CD4-positive, alpha-beta T cell treated with Interleukin-1 beta for 1 hour (primary cell): Measurements from ENCODE around the gene KRT80.

ENCODE experiments used
- DNase-seq, 2 donors: peaks; one replicate each; pipeline ENCODE4 v3.0.0-alpha.2; 2020 to 2022

The KRT80 gene

DNA sequence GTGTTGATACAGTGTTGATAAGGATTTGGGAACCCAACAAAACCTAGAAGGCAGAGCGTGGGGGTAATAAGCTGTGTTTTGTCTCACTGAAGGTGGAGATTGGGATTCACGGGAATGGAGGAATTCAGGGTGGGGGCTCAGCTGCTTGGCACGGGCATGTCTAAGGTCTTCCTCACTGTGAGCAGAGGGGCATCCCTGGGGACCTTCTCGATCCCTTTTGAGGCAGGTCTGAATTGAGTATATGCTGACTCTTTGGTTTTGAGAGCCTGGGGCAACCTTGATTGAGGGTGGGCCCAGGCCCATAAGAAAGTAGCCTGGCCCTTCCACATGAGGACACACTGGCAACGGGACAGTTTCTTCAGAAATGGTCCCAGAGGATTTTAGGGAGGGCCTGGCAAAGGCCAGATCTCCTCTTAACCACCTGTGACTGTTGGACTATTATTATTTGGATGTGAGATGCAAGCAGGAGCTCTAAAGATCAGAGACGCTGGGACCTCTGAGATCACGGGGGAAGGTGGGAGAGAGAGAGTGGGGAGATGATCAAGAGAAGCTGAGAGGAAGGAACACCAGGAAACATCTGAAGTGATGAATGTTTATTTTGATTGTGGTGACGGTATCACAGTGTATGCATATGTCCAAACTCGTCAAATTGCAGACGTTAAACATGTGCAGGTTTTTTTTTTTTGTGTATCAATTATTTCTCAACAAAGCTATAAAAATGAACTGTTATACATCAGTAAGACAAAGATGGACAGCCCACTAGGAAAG is 63.9 kb downstream of the KRT80 start:
- DNase-seq: no peak

DNA sequence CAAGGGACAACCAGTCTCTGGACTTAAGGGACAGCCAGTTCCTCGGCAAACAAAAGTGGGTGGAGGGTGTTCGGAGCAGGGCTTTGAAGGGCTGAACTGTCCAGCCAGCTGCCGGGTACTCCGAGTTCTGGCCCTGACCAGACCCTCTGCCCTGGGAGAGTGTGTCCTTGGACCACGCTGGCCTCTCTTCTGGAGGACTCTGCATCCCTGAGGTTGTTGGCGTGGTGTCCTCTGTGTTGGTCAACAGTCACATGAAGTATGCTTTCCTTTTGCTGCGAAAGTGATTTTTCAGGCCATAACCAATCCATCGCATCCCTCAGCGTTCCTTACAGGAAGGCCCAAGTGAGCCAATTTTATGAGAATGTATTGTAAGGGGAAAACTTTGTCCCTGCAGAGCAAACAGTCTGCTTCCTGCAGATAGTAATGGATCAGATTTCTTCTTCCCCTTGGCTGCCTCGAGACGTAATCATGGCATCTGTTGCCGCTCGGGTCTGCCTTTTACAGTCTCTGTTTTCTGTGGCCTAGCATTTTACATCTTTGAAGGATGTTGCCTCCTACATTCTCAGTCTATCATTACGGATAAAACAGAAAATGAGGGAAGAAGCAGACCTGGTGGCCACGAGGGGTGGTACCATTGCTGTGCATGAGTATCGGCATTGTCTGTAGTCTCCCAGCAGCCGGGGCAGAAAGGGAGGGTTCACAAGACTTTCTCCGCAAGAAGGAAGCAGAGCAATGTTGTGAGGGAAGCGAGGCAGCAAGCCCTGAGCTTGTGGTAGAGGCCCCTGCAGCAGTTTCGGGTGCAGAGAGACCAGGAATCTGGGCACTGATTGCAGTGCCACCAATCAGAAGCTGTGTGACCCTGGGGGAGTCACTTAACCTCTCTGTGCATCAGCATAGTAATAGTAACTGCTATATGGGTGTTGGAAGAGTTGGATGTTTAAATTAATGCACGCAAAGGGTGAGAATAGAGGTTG is 64.9 kb downstream of the KRT80 start:
- no peak for DNase-seq

DNA sequence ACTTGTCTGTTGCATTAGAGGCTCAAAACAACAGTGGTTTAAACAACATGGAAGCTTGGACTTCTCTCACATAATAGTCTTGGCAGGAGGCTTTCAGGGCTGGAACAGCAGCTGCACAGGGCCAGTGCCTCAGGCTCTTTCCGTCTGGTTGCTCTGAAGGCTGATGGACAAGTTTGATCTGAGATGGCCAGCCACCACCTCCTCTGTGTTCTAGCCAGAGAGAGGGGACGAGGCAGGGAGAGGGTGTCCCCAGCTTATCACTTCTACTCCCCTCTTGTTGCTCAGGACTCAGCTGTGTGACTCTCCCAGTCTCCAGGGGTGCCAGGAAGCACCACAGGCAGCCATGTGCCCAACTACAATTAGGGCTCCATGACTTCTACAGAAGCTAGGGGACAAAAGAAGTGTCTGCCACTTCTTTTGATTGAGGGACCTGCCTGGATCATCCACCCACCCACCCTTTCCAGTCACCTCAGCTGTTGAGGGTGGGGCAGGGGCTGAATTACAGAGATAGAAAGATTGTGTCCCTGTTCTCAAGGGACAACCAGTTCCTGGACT is 65.7 kb downstream of the KRT80 start:
- no peak for DNase-seq

DNA sequence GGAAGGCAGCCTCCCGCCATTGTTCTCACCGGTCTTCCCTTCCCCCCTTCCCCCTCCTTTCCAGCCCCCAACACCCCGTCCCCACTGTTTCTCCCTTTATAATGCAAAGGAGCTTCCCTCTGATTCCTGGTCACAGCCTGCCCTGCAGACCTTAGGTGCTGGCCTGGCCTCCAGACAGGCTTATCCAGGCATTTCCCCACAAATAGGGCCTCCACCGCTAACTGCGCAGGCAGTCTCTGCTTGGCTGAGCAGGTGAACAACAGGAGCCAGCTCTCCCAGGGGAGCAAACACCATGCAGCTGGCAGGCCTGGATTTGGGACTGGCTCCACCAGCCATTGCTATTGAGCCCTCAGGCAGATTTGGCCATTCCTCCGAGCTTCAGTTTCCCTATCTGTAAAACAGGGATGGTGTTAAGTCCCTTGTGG is 66.3 kb downstream of the KRT80 start:
- DNase-seq: no peak

DNA sequence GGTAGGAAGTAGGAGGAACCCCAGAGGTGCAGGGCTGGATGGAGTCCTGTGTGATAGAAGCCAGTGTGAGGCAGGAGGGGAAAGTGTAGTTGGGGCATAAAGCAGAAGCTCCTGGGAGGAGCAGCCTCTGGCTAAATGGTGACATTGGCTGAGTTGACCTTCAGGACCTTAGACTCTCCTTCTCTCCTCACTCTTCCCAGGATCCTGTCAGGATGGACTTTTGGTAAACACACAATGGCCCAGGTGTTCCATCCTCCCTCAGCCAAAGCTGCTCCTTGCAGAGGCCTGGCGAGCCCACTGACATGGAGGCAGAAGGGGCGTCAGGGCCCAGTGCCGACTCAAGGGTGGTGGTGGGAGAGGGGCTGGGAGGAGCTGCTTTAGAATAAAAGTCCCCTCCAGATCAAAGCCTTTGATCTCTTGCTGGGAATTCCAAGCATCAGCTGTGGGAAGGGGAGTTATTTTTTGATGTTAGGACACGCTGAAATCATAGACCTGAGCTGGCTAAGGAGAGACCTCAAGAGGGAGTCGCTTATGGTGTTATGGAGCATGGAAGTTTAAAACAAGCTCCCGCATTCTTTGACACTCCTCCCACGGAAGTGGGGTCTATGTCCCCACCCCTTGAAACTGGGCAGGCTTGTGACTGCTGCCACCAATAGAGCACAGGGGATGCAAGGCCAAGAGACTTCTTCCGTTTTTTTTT is 68.2 kb downstream of the KRT80 start:
- DNase-seq: no peak

DNA sequence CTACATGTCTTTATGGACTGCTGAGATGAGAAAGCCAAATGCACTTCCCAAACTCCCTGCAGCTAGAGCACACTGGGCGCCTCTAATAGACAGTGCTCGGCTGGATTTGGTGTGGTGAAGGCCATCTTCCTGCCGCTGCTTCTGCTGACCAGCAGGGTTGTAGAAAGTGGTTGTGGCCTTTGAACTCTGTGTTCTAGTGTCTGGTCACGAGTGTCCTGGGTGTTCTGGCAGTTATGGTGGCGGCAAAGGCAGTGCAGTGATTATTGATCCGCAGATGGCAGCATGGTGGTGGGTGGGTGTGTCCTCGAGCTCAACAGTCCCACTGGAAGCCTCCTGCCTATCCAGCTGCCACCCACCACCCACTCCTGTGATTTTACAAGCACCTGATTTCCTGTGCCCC is 68.9 kb downstream of the KRT80 start:
- no peak for DNase-seq

DNA sequence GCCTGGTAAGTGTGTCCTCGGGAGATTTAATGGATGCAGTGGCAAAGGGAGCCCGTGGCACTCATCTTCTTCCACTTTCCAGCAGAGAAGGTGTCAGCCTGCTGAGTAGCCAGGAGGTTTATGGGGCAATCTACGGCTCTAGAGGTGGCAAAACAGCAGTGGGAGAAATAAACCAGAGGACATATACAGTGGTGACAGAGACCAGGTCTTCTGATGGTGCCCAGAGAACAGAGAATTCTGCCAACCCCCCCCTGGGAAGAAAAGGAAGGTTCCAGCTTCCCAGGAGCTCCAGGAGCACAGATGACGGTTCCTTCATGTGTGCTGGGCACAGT is 69.3 kb downstream of the KRT80 start:
- no peak for DNase-seq

DNA sequence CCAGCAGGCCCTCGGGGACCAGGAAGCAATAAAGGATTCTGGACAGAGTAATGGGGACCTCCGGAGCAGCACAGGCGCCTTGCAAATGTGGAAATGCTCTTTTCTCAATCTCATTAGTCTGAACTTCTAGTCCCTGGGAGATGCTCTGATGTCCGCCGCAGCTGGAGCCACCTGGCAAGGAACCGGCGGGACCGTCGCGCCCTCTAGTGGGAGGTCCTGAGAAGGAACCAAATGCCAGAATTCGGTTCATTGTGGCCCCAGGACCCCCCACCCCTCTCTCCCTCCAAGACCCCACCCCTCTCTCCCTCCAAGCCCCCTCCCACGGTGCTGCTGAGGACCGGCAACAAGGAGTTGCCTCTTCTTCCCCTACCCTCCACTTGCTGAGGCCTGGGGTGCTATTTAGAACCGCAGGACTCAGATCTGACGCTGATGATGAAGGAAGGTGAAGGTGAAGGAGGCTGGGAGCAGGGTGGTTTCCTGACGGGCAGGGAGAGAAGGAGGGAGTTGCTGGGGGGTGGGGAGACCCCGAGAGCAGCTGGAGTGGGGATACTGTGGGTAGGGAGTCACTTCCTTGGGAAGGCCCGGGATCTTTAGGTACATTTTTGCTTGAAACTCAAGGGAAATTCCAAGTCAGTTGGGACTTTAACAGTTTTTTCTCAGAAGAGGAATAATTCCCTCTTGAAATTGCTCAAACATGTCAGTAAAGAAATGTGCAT is 69.8 kb downstream of the KRT80 start:
- peak; percentile 57 to 62 for DNase-seq

DNA sequence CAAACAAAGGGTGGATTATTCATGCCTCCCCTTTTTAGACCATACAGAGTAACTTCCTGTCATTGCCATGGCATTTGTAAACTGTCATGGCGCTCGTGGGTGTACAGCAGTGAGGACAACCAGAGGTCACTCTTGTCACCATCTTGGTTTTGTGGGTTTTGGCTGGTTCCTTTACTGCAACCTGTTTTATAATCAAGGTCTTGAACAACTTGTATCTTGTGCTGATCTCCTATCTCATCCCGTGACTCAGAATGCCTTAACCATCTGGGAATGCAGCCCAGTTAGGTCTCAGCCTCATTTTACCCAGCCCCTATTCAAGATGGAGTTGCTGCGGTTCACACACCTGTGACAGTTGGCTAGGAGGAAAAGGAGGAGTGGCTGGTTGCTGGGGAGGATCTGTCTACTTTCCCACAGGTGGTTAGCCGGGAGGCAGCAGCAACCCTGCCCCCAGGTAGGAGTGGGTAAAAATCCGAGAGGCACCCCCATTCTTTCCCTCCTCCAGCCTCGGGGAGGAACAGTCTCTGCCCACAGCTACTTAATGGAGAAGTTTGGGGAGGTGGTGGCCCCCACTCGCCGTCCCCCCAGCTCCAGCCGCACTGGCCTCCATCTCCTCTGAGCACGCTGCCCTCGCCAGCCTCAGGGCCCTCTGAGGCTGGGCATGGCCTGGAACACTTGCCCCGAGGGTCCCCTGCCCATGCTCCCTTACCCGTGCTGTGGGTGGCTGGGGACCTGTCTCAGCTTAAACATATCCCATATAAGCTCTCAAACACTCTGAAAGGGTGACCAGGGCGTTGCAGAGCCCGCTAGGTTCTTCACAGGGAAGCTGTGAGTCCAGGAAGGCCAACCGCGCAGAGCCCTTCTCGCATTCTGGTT is 70.6 kb downstream of the KRT80 start:
- DNase-seq: no peak

DNA sequence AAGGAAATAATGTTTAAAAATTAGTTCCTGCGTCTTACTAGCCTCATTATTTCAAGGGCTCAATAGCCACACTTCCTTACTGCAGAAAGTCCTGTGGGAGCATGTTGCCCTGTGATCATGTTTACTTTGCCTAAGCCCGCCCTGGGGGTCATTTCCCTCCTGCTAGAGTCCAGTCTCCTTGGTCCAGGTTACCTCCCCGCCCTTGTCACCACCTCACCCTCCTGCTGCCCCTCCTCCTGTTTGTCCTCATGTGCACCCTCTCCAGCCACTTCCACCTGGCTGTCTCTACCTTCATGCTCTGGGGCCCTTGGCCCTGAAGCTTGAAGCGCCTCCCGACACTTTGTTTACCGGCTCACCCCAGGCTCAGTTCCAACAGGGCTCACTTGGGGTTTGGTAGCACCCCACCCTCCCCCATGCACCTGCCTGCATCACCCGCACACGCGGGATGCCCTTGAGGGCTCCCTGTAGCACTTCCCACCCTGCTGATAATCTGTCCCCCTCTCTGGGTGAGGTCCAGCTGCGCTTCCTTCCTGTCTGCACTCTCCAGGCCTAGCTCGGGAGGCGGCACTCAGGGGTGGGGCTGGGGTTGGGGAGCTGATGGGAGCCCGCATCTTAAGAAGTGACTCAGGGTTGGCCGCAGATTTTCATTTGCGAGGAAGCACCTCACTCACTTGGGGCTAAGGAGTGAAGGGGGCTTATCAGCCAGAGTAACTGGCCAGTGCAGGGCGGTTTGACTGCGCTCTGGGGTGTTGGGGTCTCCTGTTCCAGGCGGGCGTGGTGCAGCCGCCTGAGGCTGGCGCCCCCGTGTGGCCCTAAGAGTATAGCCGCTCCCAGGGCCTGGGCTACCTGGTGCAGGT is 72.2 kb downstream of the KRT80 start:
- DNase-seq: peak; percentile 40 to 41
